ENCODE data around the gene CSAG2.

GRCh38 chrX:152663086-152663485, 46.0 kb downstream of the CSAG2 start:
- TF ChIP-seq CTCF (IDR thresholded peaks at IDR 0.05) (no peak), POLR2A (IDR thresholded peaks at IDR 0.05) (no peak)
